Measurements from ENCODE around the gene OGFR.

Gene OGFR

DNA sequence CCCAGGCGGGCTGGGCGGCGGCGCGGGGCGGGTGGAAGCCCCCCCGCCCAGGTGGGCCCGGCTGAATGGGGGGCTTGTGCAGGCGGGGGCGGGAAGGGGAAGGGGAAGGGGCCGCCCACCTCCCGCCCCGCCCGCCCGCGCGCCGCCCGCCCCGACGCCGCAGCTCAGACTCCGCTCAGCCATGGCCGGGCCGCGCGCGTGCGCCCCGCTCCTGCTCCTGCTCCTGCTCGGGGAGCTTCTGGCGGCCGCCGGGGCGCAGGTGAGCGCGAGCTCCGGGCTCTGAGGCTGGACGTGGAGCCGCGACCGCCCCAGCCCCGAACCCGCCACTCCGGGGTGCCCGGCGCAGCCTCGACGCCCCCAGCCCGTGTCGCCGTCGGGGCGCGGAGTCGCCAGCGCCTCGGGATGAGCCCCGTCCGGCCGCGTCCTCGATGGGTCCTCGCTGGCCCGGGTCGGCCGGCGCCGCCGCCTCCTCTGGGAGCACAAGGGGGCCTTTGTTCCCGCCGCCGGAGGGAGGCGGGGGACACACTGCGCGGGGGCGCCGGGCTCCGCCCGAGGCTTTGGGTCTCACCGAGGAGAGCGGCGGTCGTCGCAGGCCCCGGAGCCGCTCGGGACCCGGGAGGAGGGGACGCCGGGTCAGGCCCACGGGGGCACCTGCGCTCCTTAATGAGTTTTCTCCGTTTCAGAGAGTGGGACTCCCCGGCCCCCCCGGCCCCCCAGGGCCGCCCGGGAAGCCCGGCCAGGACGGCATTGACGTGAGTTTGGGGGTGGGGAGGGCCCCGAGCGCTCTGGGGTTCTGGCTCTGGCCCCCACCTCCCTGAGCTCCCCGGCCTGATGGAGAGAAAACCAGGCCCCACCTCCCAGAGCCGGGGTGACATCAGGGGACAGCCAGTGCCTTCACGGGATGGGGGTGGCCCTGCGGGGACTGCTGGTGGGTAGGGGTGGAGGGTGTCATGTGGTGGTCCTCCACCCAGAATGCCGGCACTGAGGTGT is 12.5 kb downstream of the OGFR start, which contains the start of gene COL9A3:
TSS of gene COL9A3 (plus strand) at position 167 of the 990 bp plus-strand sequence. CDS start at position 182, 15 bp downstream.
- DNase-seq: no peak

DNA sequence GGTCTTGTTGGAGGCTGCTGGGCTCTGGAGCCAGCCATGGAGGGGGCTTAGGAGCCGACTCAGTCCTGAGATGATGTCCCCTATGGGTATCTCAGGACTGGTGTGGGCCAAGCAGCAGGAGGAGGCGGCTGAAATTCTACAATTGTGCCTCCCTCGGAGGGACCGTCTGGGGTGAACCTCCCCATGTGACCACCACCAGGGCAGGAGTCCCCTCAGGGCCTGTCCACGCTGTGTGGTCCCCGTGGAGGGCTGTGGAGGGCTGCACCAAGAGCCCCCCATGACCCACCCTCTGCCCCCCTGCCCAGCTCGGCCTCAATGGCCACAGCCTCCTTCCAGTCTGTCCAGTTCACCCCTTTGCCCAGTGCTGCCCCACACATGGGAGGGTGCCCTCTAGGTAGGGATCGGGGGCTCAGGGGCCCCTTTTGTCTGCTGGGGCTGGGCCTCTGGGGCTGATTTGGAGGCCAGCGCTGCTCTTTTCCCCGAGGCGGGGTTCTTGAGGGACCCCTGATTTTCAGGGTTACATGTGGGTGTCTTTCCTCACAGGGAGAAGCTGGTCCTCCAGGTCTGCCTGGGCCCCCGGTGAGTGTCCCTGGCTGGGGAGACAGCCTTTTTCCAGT is 13.4 kb downstream of the OGFR start:
- no peak for DNase-seq

DNA sequence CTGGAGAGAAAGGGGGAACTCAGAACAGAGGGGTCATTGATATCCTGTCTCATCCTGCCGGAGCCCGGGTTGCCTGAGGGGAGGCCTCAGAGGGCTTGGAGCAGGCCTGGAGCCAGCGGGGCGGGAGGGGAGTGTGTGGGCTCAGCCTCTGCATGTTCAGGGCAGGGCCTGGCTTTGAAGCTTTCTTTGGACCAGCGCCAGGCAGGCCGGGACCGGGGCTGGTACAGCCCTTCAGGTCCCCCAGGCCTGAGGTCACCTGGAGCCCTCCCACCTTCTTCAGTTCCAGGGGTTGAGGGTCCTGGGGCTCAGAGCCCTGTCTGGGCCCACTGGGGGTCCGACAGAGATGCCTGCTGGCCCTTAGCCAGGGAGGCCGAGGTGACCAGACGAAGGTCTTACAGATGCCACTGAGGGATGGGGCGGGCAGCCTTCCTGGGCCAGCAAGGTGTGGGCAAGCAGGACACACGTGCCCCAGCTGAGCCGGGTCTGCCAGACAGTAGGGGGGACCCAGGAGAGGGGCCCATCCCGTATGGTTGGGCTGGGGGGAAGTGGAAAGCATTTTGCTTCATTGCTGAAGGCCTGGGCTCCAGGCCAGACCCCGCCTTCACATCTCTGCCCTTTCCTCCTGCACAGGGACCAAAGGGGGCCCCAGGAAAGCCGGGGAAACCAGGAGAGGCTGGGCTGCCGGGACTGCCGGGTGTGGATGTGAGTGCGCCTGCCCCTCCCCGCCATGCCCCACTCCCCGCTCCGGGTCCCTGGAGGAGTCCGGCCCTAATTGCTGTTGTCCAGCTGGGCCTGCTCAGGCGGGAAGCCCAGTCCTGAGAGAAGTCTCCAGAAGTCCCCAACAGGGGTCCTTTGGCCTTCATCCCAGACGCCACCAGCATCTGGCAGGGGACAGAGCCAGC is 14.2 kb downstream of the OGFR start:
- DNase-seq: no peak

DNA sequence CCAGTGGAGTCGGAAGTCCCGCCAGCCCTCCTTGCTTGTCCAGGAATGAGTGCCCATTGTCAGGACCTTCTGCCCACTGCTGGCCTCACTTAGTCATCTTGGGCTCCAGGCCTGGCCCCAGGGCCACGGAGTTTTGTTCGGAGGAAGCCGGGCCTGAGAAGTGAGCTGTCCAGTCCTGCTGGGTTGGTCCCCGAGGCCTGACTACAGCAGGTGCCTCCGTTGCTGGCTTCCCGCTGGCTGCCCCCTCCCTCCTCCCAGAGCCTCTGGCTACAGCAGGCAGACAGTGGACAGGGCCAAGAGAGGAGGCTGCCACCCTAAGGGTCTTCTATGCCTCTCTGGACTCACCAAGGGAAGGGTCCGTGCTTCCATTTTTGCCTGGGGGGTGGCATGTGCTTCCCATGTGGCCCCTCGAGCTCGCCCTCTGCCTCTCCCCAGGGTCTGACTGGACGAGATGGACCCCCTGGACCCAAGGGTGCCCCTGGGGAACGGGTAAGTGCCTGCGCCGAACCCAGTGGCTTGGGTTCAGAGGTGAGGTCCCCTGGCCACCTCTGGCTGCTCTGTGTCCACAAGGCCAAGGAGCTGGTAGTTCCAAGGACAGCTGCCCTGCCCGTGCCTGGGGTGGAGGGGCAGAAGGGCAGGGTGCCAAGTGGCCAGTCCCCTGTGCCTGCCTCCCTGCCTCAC is 15.0 kb downstream of the OGFR start:
- DNase-seq: no peak

DNA sequence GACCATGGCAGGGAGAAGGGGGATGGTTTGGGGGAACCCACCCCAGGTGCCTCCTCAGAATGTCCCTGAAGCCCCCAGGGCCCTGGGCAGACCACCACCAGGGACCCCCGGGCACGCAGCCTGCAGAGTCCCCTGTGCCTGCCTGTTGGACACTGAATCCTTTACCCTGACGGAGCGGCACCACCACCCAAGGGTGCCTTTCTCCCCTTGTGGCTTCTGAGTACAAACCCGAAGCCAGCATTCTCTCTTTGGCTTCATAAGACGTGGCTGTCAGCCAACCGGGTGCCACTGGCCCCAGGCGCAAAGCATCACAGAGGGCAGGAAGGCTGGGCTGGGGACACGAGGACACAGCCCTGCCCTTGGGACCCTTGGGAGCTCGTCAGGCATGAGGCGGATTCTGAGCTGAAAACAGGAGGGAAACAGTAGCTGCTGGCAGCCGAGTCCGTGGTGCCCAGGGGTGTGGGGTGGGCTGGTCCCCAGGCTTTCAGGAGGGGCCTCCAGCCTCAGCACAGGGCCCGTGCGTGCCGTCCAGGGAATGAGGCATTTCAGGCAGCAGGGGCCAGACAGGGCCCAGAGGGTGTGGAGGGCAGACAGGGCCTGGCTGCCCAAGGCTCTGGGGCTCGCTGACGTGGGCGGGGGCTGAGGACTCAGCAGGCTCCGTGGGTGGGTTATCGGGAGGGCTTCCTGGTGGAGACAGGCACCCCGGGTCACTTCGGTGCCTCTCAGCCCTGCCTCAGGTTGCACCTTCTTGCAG is 15.8 kb downstream of the OGFR start:
- DNase-seq: no peak

DNA sequence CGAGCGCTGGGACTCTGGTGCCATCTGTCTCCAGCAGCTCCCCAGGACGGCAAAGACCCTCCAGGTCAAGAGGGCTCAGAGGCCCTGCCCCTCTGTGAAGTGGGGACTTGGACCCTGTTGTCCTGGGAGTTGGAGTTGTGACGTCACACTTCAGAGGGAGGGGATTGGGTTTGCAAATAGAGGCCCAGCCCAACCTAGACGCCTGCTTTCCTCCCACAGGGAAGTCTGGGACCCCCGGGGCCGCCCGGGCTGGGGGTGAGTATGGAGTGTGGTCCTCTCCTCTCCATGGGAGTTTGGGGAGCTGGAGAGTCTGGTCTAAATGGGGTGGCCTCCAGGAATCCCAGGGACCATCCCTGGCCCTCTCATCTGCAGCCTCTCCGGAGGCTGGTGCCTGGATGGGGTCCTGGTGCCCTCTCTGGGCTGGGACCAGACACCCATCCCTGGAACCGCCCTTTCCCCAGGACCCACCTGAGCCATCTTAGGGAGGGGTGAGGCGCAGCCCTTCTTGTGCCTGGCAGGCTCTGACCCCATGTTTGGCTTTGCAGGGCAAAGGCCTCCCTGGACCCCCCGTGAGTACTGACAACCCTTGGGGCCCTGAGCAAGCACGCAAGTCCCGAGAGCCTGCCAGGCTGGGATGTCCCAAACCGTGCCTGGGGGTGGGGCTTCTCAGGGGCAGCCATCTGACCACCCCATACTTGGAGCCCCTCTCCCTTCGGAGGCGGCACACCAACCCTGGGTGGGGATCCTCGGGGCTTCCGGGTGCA is 16.5 kb downstream of the OGFR start:
- DNase-seq: no peak

DNA sequence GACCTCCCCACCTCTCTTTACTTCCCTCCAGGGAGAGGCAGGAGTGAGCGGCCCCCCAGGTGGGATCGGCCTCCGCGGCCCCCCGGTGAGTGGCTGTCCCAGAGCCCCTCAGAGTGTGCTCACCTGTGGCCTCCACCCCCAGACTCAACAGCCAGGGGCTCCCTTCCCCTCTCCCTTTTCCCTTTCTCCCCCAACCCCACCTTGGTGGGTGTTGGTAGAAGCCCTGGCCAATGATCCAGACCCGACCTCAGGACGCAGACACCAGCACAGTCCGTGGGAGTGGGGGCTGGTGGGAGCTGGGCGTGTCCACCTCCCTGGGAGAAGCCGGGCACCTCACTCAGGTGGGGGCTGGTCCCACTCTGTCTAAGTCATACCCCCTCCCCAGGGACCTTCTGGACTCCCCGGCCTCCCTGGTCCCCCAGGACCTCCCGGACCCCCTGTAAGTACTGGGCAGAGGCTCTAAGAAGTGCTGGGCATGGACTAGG is 17.1 kb downstream of the OGFR start:
- DNase-seq: no peak

DNA sequence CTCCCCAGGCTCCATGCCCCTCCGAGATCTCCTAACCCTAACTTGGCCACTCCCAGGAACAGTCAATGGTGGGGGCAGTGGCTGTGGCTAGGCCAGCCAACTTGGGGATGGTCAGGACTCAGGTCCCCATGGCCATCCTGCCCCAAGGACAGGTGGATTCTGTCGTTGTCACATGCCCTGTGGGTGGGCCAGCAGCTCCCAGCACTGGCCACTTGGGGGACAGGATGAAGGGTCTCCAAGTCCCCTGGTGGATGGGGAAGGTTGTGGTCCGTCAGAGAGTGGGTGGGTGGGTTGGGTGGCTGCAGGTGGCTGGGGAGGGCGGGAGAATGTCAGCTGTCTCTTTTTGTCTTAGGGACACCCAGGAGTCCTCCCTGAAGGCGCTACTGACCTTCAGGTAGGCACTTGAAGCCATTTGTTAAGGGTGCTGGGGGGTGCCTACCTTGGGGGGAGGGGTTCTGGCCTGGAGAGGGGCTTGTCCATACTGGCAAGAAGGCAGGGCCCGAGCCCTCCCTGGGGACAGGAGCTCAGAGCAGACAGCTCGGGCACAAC is 17.7 kb downstream of the OGFR start:
- no peak for DNase-seq

DNA sequence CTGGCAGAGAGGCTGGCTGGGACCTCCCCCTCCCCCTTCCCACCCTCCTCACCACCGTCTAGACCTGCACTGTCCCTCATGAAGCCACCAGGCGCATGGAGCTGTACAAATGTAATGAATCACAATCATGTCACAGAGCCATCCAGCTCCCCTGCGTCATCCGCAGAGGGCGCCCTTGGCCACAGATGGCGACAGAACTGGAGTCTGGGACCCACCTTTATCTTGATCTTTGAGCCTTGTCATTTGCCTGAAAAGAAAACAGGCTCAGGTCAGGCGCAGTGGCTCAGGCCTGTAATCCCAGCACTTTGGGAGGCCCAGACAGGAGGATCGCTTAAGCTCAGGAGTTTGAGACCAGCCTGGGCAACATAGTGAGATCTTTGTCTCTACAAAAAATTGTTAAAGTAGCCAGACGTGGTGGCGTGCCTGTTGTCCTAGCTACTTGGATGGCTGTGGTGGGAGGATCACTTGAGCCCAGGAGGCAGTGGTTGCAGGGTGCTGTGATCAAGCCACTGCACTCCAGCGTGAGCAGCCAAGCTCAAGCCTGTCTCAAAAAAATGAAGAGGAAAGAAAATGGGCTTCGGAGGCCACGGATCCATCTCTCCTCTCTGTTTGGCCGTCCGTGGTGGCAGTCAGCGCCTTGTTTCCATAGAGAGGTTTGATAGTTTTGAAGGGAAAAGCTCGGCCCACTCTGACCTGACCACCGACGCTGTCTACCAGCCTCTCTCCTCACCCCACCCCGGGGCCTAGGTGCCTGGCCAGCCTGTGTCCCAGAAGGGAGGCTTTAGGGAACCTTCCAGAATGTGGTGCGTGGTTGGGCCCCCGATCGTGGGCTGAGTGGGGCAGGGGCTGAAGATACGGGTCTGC is 18.4 kb downstream of the OGFR start:
- peak; percentile 51 for DNase-seq

DNA sequence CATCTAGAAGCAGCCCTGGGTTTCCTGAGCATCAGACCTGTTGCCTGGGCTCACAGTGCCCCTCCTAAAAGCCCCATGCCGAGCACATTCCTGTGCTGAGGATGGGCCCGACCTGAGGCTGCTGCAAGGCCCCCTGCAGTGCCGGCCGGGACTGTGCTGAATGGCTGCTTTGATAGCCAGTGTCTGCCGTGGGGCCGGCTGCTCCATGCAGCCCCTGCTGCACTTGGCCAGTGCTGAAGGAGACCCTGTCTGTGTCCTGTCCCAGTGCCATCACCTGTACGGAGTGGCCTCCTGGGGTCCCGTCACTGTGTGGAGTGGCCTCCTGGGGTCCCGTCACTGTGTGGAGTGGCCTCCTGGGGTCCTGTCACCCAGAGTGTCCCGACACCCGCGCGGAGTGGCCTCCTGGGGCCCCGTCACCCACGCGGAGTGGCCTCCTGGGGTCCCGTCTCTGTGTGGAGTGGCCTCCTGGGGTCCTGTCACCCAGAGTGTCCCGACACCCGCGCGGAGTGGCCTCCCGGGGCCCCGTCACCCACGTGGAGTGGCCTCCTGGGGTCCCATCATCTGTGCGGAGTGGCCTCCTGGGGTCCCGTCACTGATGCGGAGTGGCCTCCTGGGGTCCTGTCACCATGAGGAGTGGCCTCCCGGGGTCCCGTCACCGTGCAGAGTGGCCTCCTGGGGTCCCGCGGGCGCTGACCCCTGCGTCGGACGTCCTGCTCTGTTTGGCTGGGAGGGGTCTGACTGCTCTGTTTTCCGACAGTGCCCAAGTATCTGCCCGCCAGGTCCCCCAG is 19.2 kb downstream of the OGFR start:
- no peak for DNase-seq

DNA sequence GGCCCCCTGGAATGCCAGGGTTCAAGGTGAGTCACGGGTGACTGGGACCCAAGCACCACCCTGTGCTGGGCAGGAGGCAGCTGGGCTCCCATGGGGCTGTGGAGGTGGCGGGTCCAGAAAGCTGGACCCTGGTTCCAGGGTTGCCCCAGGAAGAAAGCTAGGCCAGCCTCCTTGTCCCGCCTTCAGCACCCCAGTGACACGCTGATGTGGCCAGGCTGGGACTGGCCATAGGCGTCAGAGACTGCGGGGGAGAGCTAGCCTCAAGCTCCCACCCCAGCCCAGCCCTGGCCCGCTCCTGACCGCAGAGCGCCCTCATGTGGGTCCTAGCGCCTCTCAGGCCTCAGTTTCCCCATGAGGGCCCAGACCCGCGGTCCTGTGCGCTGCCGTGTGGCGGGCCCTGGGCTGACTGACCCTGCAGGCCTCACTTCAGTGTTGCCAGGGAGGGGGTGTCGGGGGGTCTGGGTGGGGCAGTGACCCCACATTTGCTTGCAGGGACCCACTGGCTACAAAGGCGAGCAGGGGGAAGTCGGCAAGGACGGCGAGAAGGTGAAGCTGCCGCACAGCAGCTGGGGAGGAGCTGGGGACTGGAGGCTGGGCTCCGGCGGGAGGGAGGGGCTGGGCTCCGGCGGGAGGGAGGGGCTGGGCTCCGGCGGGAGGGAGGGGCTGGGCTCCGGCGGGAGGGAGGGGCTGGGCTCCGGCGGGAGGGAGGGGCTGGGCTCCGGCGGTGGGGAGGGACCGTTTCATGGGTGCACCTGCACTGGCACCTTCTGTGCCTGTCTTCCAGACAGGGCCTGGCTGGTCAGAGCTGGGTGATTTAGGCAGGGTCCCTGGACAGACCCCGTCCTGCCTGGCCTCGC is 20.1 kb downstream of the OGFR start:
- DNase-seq: peak; percentile 47

DNA sequence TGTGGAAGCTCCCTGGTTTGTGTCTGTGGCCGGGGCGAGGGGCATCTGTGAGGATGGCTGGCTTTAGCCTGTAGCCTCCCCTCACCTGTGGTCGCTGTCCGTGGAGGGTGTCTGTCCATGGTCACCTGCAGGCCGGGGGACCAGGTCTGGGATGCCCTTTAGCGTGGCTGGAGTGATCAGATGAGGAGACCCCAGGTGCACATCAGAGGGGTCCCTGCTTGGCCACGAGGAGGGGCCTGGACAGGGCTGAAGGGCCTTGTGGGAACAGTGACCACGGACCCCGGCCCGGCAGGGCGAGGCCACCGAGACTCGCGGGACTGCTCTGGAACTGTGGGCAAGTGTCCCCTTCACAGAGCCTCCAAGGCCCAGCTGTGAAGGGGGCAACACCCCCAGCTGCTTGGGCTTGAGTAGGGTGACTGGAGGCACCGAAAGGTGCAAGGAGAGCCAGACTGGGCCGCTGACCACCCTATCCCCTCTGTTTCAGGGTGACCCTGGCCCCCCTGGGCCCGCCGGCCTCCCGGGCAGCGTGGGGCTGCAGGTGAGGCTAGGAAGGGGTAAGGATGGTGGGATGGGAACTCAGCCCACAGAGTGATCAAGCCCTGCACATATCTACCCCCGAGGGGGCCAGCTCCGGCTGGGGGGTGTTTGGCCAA is 20.8 kb downstream of the OGFR start:
- DNase-seq: no peak

DNA sequence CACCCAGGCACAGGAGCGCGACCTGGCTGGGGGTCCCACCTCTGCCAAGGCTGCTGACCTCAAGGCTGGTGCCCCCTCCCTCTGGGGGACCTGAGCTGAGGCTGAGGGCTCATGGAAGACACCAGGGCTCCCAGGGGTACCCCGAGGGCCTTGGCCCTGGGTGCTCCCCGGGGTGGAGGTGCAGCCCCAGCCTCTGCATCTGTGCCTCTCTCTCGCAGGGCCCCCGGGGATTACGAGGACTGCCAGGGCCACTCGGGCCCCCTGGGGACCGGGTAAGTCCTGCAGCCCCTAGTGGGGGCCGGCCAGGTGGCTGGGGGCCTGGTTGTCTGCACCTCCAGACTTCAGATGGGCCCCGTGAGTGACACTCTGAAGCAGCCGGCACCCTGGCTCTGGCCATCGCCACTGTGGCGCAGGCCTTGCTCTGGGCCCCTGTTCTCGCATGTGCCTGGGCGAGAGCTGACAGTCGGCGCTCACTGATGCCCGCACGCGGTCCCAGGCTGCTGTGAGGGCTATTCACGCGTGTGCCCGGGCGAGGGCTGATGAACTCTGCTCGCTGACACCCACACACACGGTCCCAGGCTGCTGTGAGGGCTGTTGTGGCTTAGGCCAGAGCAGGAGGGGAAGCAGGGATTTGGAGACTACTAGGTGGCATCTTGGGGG is 21.5 kb downstream of the OGFR start:
- no peak for DNase-seq

DNA sequence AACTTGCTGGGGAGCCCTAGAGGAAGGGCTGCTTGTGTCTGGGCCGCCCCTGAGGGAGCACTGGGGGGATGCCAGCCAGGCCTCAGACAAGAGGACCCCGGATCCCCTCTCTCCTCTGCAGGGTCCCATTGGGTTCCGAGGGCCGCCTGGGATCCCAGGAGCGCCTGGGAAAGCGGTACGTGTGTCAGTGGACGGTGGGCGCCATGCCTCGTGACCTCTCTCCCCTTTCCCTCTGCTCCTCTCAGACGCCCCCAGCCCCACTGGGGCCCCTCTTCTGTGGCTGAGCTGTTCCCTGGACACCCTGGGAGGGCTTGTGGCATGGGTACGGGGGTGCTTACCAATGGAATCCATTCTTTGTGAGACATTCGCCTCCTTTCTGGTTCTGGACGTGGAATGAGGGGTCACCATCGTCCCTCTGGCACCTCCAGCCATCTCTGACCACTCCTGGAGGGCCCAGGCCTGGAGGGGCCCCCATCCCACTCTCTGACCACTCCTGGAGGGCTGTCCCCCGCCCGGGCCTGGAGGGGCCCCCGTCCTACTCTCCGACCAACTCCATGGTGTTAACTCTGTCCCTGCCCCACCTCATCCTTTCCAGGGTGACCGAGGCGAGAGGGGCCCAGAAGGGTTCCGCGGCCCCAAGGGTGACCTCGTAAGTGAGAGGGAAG is 22.1 kb downstream of the OGFR start:
- DNase-seq: no peak

DNA sequence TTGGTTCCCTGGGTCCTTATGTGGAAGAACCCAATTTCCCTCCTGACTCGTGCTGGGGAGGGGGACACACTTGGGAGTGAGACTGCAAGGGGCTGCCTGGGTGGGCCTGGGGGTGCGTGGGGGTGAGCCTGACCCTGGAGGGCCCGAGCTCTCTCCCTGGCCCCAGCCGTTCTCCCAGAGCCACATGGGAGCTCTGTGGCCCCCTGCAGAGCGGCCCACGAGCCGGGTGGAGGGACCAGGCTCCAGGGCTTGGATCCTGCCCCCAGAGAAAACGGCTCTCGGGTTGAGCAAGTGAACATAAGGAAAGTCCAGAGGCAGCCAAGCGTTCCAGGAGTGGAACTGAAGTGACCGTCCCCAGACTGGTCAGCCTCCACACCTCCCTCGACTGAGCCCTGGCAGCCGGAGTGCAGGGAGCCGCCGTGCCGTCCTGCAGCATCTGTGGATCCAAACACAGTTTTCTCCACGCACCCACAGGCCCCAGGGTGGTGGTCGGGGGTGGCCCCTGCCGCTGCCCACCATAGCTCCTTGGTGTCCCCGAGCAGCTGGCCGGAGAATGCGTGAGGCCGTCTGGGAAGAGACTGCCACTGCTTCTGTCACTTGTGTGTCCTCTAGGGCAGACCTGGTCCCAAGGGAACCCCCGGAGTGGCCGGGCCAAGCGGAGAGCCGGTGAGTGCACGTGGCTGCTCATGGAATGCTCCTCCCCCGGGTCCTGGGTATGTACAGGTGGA is 22.8 kb downstream of the OGFR start:
- no peak for DNase-seq
